ENCODE measurements around the gene ARFIP2.
"Not testable (repeated sequence)": the region's sequence is repeated elsewhere in the genome, so short reads cannot be mapped to it uniquely, and the experiment has no call there.

Gene ARFIP2, protein sequence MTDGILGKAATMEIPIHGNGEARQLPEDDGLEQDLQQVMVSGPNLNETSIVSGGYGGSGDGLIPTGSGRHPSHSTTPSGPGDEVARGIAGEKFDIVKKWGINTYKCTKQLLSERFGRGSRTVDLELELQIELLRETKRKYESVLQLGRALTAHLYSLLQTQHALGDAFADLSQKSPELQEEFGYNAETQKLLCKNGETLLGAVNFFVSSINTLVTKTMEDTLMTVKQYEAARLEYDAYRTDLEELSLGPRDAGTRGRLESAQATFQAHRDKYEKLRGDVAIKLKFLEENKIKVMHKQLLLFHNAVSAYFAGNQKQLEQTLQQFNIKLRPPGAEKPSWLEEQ

DNA sequence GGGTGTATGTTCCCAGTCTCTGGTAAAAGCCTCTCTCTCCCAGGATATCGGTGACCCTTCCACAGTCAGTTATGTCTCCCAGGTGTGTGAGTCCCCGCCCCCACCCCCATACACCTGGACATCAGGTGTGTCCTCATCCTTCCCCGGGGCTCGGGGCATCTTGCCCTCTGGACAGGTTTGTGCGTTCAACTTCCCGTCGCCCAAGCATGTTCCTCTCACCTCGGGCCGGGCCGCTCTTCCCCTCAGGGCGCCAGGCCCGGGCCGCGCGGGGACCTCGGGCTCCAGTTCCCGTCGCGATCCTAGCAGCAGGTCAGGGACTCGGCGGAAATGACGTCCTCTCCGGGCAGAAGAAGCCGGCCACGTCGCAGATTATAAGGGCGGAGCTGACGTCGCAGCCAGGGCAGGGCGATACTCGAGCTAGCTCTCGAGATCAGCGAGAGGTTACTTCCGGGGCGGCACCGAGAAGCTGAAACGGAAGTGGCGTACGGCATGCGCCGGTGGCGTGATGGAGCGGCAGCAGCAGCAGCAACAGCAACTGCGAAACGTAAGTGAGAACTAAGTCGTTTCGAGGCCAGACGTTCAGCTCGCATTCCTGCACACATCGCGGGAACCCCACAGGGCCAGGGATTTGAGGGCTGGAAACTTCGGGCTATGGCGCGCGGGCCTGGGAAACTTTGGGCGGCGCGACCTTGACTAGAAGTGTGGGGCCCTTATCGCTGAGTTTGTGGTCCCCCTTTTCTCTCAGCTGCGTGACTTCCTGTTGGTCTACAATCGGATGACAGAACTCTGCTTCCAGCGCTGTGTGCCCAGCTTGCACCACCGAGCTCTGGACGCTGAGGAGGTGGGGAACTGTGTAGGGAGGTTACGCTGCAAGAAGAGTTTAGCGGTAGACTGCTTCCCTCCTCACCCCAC is at the start of gene ARFIP2, which contains the start of gene TIMM10B:
ARFIP2 (minus strand) TSS at position 320 of the 912 bp plus-strand sequence. CDS start 910 bp downstream, outside the sequence.
TIMM10B (plus strand) TSS at position 490 of the 912 bp plus-strand sequence; CDS start at position 506, 16 bp downstream.
- peaks cover 25% of the 10 kb centered on the region for H3K4me1 ChIP-seq (ENCODE audit: insufficient read depth, low read length)
- H3K27me3 ChIP-seq (ENCODE audit: control insufficient read depth in 1 of 2, insufficient read depth in 2 of 2, low read length in 2 of 2), result no peaks in the 10 kb centered on the region
- H3K4me3 ChIP-seq (ENCODE audit: low read depth in 1 of 2, low read length in 2 of 2), result peak within 1 kb of the TSS; percentile 92 to 95
- peak within 1 kb of the TSS; percentile 95 for H3K9ac ChIP-seq (ENCODE audit: low read length)
- no peaks in the 10 kb centered on the region for H3K9me3 ChIP-seq (ENCODE audit: low read length)
- H3K36me3 ChIP-seq (ENCODE audit: insufficient read depth, low read length), result peaks cover 72% of the 10 kb centered on the region
- peak within 1 kb of the TSS; percentile 92 for H3K27ac ChIP-seq (ENCODE audit: low read depth, low read length)

DNA sequence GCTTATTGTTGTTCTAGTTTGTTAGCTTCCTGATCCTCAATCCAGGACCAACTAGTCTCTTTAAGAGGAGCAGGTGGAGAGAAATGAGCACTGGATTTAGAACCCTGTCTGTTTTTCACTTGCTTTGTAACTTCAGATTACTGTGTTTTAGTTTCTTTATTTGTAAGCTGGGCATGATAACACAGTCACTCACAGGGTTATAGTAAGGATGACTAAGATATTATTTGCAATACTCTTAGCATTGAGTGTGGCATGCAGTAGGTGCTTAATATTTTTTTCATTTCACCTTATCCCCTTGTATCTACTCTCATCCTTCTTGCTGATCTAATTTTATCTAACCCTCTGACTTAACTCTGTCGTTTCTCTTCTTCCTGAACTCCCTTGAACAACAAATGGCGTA is 49.7 kb upstream of the ARFIP2 start:
- Histone ChIP-seq H3K36me3 (ENCODE audit: insufficient read depth, low read length) (peaks cover 5% of the 10 kb centered on the region), H3K27ac (ENCODE audit: low read depth, low read length) (no peak overlapping the region), H3K9ac (ENCODE audit: low read length) (no peak overlapping the region), H3K9me3 (ENCODE audit: low read length) (no peaks in the 10 kb centered on the region), H3K4me3 (ENCODE audit: low read depth in 1 of 2, low read length in 2 of 2) (no peak overlapping the region), H3K4me1 (ENCODE audit: insufficient read depth, low read length) (peaks cover 6% of the 10 kb centered on the region), H3K27me3 (ENCODE audit: control insufficient read depth in 1 of 2, insufficient read depth in 2 of 2, low read length in 2 of 2) (no peaks in the 10 kb centered on the region)

DNA sequence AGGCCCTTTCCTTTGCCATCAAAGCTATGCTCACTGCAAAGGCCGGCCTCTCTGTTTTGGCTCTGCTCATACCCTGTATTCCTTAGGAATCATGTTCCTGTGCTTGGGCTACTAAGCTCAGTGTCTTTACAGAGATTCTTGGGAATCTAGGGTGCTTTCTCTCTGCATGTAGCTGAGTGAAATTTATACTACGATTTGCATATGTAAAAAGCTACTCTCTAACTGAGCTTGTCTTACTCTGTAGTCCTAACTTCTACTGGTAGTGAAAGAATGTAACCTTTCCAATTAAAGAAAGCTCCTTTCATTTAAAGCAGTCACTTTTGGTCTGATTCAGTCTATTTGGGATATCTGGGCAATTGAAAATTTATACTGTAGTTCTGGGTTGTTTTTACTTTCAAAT is 48.1 kb upstream of the ARFIP2 start:
- peaks cover 6% of the 10 kb centered on the region for H3K4me1 ChIP-seq (ENCODE audit: insufficient read depth, low read length)
- H3K4me3 ChIP-seq (ENCODE audit: low read depth in 1 of 2, low read length in 2 of 2), result no peak overlapping the region
- no peaks in the 10 kb centered on the region for H3K9me3 ChIP-seq (ENCODE audit: low read length)
- no peaks in the 10 kb centered on the region for H3K27me3 ChIP-seq (ENCODE audit: control insufficient read depth in 1 of 2, insufficient read depth in 2 of 2, low read length in 2 of 2)
- peaks cover 5% of the 10 kb centered on the region for H3K36me3 ChIP-seq (ENCODE audit: insufficient read depth, low read length)
- H3K9ac ChIP-seq (ENCODE audit: low read length), result no peak overlapping the region
- H3K27ac ChIP-seq (ENCODE audit: low read depth, low read length), result no peak overlapping the region

DNA sequence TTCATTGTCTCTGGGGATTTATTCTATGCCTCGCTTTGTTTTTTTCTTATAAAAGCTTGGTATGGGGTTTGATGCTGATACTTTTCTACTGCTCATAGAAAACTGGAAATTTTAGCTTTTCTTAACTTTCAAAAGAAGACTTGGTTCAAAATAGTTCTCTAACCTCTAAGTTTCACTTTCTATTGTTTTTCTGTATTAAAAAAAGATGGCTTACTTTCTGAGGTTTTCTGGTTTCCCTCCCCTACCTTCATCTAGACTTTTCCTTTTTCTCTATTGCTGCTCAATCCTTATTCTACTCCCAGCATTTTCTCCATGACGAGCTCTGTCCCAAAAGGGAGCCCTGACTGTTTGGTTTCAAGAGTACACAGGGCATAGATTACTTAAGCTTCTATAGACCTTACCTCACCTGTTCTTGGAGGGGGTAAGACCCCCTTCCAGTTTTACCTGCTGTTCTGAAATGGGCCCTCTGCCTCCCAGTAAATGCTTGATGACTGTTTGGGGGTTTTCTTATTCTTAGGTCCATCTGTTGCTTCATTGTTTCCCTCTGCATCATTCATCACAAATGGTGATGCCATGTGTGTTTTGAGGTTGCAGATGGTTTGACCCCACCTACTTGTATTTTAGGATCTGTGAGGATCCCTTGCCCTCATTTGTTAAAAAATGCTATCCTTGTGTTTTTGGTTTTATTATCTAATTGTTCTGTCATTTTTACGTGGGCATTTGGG is 45.4 kb upstream of the ARFIP2 start:
- no peaks in the 10 kb centered on the region for H3K27me3 ChIP-seq (ENCODE audit: control insufficient read depth in 1 of 2, insufficient read depth in 2 of 2, low read length in 2 of 2)
- H3K27ac ChIP-seq (ENCODE audit: low read depth, low read length), result no peak overlapping the region
- peaks cover 5% of the 10 kb centered on the region for H3K36me3 ChIP-seq (ENCODE audit: insufficient read depth, low read length)
- H3K4me1 ChIP-seq (ENCODE audit: insufficient read depth, low read length), result no peaks in the 10 kb centered on the region
- no peak overlapping the region for H3K4me3 ChIP-seq (ENCODE audit: low read depth in 1 of 2, low read length in 2 of 2)
- no peaks in the 10 kb centered on the region for H3K9me3 ChIP-seq (ENCODE audit: low read length)
- no peak overlapping the region for H3K9ac ChIP-seq (ENCODE audit: low read length)

DNA sequence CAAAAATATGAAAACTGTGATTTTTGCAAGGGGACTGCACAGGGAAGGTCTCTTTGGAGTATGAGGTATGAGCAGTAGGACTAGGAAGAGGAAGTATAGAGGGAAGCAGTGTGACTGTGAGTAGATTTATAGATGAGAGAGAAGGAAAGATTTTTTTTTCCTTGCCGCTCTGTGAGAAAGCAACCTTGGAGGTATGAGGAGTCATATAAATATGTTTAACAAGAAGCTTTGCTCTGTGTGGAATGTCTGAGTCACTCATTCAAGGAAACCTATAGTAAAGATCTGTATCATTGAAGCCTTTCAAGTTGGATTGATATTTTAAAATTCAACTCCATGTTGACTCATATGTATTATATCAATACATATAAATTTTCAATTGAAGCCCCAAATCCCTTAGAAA is 42.1 kb upstream of the ARFIP2 start:
- H3K9ac ChIP-seq (ENCODE audit: low read length), result no peak overlapping the region
- H3K4me3 ChIP-seq (ENCODE audit: low read depth in 1 of 2, low read length in 2 of 2), result no peak overlapping the region

DNA sequence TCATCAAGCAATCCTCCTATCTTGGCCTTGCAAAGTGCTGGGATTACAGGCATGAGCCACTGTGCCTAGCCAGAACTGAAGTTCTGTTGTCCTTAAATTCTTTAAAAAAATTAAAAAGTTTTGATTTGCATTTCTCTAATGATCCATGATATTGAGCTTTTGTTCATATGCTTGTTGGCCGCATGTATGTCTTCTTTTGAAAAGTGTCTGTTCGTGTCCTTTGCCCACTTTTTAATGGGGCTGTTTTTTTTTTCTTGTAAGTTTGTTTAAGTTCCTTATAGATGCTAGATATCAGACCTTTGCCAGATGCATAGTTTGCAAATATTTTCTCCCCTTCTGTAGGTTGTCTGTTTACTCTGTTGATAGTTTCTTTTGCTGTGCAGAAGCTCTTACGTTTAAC is 40.8 kb upstream of the ARFIP2 start:
- not testable (repeated sequence) for H3K27me3 ChIP-seq (ENCODE audit: control insufficient read depth in 1 of 2, insufficient read depth in 2 of 2, low read length in 2 of 2); H3K9me3 ChIP-seq (ENCODE audit: low read length); H3K4me3 ChIP-seq (ENCODE audit: low read depth in 1 of 2, low read length in 2 of 2); H3K4me1 ChIP-seq (ENCODE audit: insufficient read depth, low read length); H3K27ac ChIP-seq (ENCODE audit: low read depth, low read length); H3K9ac ChIP-seq (ENCODE audit: low read length)
- peaks cover 12% of the 10 kb centered on the region for H3K36me3 ChIP-seq (ENCODE audit: insufficient read depth, low read length)

More for the DNA sequence above, 42.1 kb upstream of the ARFIP2 start:
- no peaks in the 10 kb centered on the region for H3K27me3 ChIP-seq (ENCODE audit: control insufficient read depth in 1 of 2, insufficient read depth in 2 of 2, low read length in 2 of 2)
- no peaks in the 10 kb centered on the region for H3K4me1 ChIP-seq (ENCODE audit: insufficient read depth, low read length)
- H3K36me3 ChIP-seq (ENCODE audit: insufficient read depth, low read length), result peaks cover 12% of the 10 kb centered on the region
- no peak overlapping the region for H3K27ac ChIP-seq (ENCODE audit: low read depth, low read length)
- no peaks in the 10 kb centered on the region for H3K9me3 ChIP-seq (ENCODE audit: low read length)

DNA sequence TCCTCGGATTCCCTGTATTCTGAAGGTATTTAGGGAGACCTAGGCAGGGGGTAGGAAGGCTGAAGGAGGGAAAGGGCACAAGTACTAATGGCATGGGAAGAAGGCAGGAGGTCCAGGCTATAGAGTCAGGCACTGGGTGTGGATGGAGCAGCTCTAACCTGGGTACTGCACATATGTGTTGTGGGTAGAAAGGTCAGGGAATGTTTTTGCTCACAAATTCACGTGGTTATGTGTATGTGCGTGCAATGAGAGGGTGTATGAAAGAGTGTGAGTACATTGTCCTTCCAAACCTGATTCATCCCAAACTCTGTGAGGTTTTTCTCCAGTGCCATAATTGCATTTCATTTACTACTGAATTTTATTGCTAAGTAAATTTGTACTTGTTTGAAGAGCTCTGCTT is 39.1 kb upstream of the ARFIP2 start:
- Histone ChIP-seq H3K27me3 (ENCODE audit: control insufficient read depth in 1 of 2, insufficient read depth in 2 of 2, low read length in 2 of 2) (no peaks in the 10 kb centered on the region), H3K27ac (ENCODE audit: low read depth, low read length) (no peak overlapping the region), H3K4me3 (ENCODE audit: low read depth in 1 of 2, low read length in 2 of 2) (no peak overlapping the region), H3K36me3 (ENCODE audit: insufficient read depth, low read length) (peaks cover 12% of the 10 kb centered on the region), H3K9ac (ENCODE audit: low read length) (no peak overlapping the region), H3K4me1 (ENCODE audit: insufficient read depth, low read length) (peaks cover 6% of the 10 kb centered on the region), H3K9me3 (ENCODE audit: low read length) (no peaks in the 10 kb centered on the region)

DNA sequence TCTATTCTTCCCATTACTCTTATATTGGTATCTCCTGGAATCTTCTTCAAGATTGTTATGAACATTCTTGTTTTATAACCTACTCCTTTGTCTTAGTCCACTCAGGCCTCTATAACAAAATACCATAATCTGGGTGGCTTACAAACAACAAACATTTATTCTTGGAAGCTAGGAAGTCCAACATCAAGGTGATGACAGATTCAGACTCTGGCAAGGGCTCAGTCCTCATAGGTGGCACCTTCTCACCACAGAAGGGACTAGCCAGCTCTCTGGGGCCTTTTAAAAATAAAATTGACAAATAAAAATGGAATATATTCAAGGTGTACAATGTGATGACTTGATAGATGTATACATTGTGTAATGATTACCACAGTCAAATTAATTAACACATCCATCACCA is 35.7 kb upstream of the ARFIP2 start:
- Histone ChIP-seq H3K9ac (ENCODE audit: low read length) (no peak overlapping the region), H3K9me3 (ENCODE audit: low read length) (no peaks in the 10 kb centered on the region), H3K27ac (ENCODE audit: low read depth, low read length) (no peak overlapping the region), H3K4me1 (ENCODE audit: insufficient read depth, low read length) (peaks cover 6% of the 10 kb centered on the region), H3K36me3 (ENCODE audit: insufficient read depth, low read length) (peaks cover 20% of the 10 kb centered on the region), H3K27me3 (ENCODE audit: control insufficient read depth in 1 of 2, insufficient read depth in 2 of 2, low read length in 2 of 2) (no peaks in the 10 kb centered on the region), H3K4me3 (ENCODE audit: low read depth in 1 of 2, low read length in 2 of 2) (no peak overlapping the region)

DNA sequence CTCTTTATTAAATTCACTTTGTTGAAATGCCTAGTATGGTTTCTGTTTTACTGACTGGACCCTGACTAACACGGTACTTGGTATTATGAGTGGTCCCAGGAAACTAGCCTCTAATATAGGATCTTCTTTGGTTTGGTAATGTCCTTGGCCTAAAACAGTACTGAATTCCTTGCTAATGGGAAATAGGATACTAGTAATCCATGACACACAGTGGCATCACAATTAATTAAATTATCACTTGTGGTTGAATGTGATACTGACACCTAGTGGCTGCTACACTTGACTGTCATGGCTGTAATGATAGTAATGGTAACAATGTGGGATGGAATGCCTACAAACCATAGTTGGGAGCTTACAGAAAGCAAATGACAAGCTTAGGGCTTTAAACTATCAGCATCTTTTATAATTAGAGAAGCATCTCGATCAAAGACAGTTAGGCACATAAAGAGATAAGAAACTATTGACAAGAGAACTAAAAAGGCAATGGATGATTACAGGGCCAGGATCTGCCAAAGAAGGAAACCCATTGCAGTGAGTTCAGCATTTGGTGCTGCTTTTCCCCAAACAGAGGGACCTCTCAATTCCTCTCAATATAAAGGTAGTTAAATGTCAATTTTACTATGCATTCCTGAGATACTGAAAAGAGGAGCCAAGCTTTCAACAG is 24.6 kb upstream of the ARFIP2 start:
- H3K9me3 ChIP-seq (ENCODE audit: low read length), result no peaks in the 10 kb centered on the region
- peaks cover 17% of the 10 kb centered on the region for H3K36me3 ChIP-seq (ENCODE audit: insufficient read depth, low read length)
- no peaks in the 10 kb centered on the region for H3K27me3 ChIP-seq (ENCODE audit: control insufficient read depth in 1 of 2, insufficient read depth in 2 of 2, low read length in 2 of 2)
- no peaks in the 10 kb centered on the region for H3K4me1 ChIP-seq (ENCODE audit: insufficient read depth, low read length)
- H3K27ac ChIP-seq (ENCODE audit: low read depth, low read length), result no peak overlapping the region
- no peak overlapping the region for H3K9ac ChIP-seq (ENCODE audit: low read length)
- H3K4me3 ChIP-seq (ENCODE audit: low read depth in 1 of 2, low read length in 2 of 2), result no peak overlapping the region

DNA sequence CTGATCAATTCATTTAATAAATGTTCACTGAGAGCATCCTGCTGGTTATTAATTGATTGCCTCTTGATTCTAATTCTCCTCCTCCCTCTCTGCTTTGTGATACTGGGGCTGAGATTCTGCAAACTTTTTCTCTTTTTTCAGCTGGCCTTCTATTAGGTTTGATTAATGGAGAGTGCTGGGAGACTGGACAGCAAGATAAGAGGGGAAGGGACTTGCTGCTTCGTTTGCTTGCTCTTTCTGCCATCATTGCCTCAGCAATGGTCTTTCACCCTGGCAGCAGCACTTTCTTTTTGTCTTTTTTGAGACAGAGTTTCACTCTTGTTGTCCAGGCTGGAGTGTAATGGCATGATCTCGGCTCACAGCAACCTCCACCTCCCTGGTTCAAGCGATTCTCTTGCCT is 23.0 kb upstream of the ARFIP2 start:
- no peak overlapping the region for H3K4me3 ChIP-seq (ENCODE audit: low read depth in 1 of 2, low read length in 2 of 2)
- no peaks in the 10 kb centered on the region for H3K4me1 ChIP-seq (ENCODE audit: insufficient read depth, low read length)
- H3K27ac ChIP-seq (ENCODE audit: low read depth, low read length), result no peak overlapping the region
- H3K36me3 ChIP-seq (ENCODE audit: insufficient read depth, low read length), result peaks cover 12% of the 10 kb centered on the region
- H3K27me3 ChIP-seq (ENCODE audit: control insufficient read depth in 1 of 2, insufficient read depth in 2 of 2, low read length in 2 of 2), result no peaks in the 10 kb centered on the region
- no peak overlapping the region for H3K9ac ChIP-seq (ENCODE audit: low read length)
- no peaks in the 10 kb centered on the region for H3K9me3 ChIP-seq (ENCODE audit: low read length)

DNA sequence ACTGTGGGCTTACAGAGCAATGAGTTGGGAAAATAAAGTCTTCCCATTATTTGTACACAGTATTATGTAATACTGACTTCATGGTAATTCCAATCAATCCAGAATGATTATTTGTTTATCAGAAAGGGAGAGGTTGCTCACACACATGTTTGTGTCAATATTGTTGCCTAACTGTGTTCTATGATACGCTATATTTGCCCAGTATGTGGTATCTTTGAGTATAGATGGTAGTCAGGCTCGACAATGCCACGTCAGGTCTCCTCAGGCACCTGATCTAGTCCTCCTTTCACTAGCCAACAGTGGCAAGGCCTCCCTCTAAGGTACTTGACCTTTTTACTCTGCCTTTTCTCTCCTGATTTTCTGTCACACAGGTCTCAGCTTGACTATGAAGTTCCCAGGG is 21.3 kb upstream of the ARFIP2 start:
- H3K9ac ChIP-seq (ENCODE audit: low read length), result no peak overlapping the region
- no peak overlapping the region for H3K27ac ChIP-seq (ENCODE audit: low read depth, low read length)
- no peaks in the 10 kb centered on the region for H3K27me3 ChIP-seq (ENCODE audit: control insufficient read depth in 1 of 2, insufficient read depth in 2 of 2, low read length in 2 of 2)
- no peaks in the 10 kb centered on the region for H3K9me3 ChIP-seq (ENCODE audit: low read length)
- H3K4me3 ChIP-seq (ENCODE audit: low read depth in 1 of 2, low read length in 2 of 2), result no peak overlapping the region
- H3K4me1 ChIP-seq (ENCODE audit: insufficient read depth, low read length), result peaks cover 13% of the 10 kb centered on the region
- peaks cover 19% of the 10 kb centered on the region for H3K36me3 ChIP-seq (ENCODE audit: insufficient read depth, low read length)
